Spleen (tissue), 11 donors: ENCODE data around the gene CCNT2. TPM values are rescaled to one million over a fixed set of nuclear protein-coding genes. Genes with fewer than 3 reads are reported as not detected.

ENCODE experiments used
- DNase-seq: peaks from one replicate; pipeline ENCODE4 v3.0.0-alpha.2; 2020
- H3K27ac ChIP-seq, 8 donors: fragments of 200-600 bp; sonication (generic) in 7 of 8; 1 replicate in 4 of 8; 2 replicates in 4 of 8; pipeline versions ENCODE4 v1.5.0 to v1.8.0; 2016 to 2021; ENCODE audit warnings: inconsistent platforms in 4 of 8, mild to moderate bottlenecking in 4 of 8, moderate library complexity in 1 of 8
- H3K27me3 ChIP-seq, 7 donors: fragments of 200-600 bp; sonication (generic) in 6 of 7; replicated peaks in 1 of 7; 1 replicate in 4 of 7; 2 replicates in 3 of 7; pipeline versions ENCODE4 v1.5.0 to v1.8.0; 2016 to 2021; ENCODE audit warnings: inconsistent platforms in 3 of 7, mild to moderate bottlenecking in 1 of 7
- H3K36me3 ChIP-seq, 6 donors: fragments of 200-600 bp; sonication (generic) in 5 of 6; 1 replicate in 4 of 6; 2 replicates in 2 of 6; pipeline versions ENCODE4 v1.5.0 to v1.8.0; 2016 to 2021; ENCODE audit warnings: inconsistent platforms in 2 of 6
- H3K4me1 ChIP-seq, 6 donors: fragments of 200-600 bp; sonication (generic) in 5 of 6; 1 replicate in 3 of 6; 2 replicates in 3 of 6; pipeline versions ENCODE4 v1.5.0 to v1.8.0; 2016 to 2021; ENCODE audit warnings: inconsistent platforms in 3 of 6
- H3K4me3 ChIP-seq, 8 donors: fragments of 200-600 bp; sonication (generic) in 7 of 8; 1 replicate in 4 of 8; 2 replicates in 4 of 8; pipeline versions ENCODE4 v1.5.0 to v1.8.0; 2016 to 2021; ENCODE audit warnings: inconsistent platforms in 4 of 8, mild to moderate bottlenecking in 4 of 8, moderate library complexity in 2 of 8
- H3K9me3 ChIP-seq, 8 donors: fragments of 200-600 bp; sonication (generic) in 7 of 8; 1 replicate in 4 of 8; 2 replicates in 4 of 8; pipeline versions ENCODE4 v1.5.0 to v1.8.0; 2016 to 2021; ENCODE audit warnings: inconsistent platforms in 4 of 8
- POLR2A ChIP-seq, 3 donors: fragments of 450-650 bp; IDR thresholded peaks; one replicate each; pipeline ENCODE4 v1.5.1; 2017; ENCODE audit warnings: antibody characterized with exemption in 3 of 3, mild to moderate bottlenecking in 1 of 3
- POLR2AphosphoS5 ChIP-seq, 3 donors: sonication (generic); formaldehyde crosslinking; IDR thresholded peaks; one replicate each; pipeline ENCODE4 v1.5.1; 2017; ENCODE audit warnings: antibody characterized with exemption in 3 of 3
- WGBS, 5 donors: extraction: QIAGEN DNeasy Blood & Tissue Kit in 3 of 5; methylation state at CpG; one replicate each; pipeline versions ENCODE4 v1.1.5 to v1.1.7; 2013 to 2018; 5-methylcytosine and 5-hydroxymethylcytosine counted together
- intact Hi-C: fragments of 100-400 bp; cut with DNase I; formaldehyde crosslinking; loops from one replicate; pipeline ENCODE4 v1.15.0; 2023; ENCODE audit warnings: low total_unique reads
- polyA plus RNA-seq, 3 donors: library from polyadenylated mRNA; stranded (reverse); fragments of 200-250 nt; gene quantifications; one replicate each; pipeline ENCODE4 v1.2.1, GENCODE V29; 2013
- total RNA-seq, 7 donors: library from RNA; depleted of rRNA in 3 of 7; stranded (reverse); fragments of >200 nt in 3 of 7; fragmentation: NEBNext Ultra II Directional in 4 of 7; extraction: Animal tissue kit (Norgen Biotek cat#: 25700) in 4 of 7; gene quantifications; one replicate each; pipeline versions ENCODE4 v1.1.0 to v1.2.1, GENCODE V29; 2016 to 2021
- TF ChIP-seq, protein P1 (sequence below), 11 experiments: fragments of 200-600 bp in 7 of 11; fragments of 450-650 bp in 4 of 11; sonication (generic) in 4 of 11; IDR thresholded peaks in 8 of 11; conservative IDR thresholded peaks in 3 of 11; 1 replicate in 7 of 11; 2 replicates in 4 of 11; pipeline versions ENCODE4 v1.4.0 to v1.8.0; 2016 to 2021; ENCODE audit warnings: antibody characterized with exemption in 11 of 11, inconsistent platforms in 4 of 11, mild to moderate bottlenecking in 1 of 11
- donor health status: healthy with polysubstance abuse.
- donor health status: DM: no; HTN: no; CAD: no; lungs with moderate emphysema.
- donor health status: DM: no; HTN: no; CAD: no.
- donor health status: Bipolar disorder and iron deficiency.
- donor health status: healthy.
- donor health status: DM: no; HTN: no; CAD: no.
- donor health status: DM: yes; HTN: yes; CAD: no.

The CCNT2 gene
- total and polyA plus RNA-seq, 10 donors = 10.1 to 56.5 (median 47.6) TPM

DNA sequence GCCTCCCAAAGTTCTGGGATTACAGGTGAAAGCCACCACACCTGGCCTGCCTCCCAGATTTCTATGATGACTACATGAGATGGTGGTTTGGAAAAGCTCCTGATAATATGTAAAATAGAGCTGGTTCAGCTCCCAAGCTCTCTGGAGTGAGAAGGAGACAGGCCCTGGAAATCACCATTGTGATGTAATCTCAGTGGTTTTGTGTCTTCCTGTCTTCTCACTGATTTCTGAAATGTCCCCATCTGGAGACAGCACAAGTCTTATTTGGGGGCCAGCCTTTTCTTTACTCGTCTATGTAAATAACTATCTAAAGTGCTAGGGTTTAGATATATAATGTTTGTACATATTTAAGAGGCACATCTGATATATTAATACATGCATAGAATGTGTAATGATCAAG lies 64.0 kb downstream of the CCNT2 start:
- Histone ChIP-seq H3K9me3 (peaks cover 0 to 9% (median 5%) of the 10 kb centered on the region in 8 donors), H3K27me3 (no peaks in the 10 kb centered on the region), H3K27ac (no peak overlapping the region), H3K4me1 (no peaks in the 10 kb centered on the region), H3K4me3 (no peak overlapping the region), H3K36me3 (no peaks in the 10 kb centered on the region)
- no peak for DNase-seq
- TF ChIP-seq, protein P1, sequence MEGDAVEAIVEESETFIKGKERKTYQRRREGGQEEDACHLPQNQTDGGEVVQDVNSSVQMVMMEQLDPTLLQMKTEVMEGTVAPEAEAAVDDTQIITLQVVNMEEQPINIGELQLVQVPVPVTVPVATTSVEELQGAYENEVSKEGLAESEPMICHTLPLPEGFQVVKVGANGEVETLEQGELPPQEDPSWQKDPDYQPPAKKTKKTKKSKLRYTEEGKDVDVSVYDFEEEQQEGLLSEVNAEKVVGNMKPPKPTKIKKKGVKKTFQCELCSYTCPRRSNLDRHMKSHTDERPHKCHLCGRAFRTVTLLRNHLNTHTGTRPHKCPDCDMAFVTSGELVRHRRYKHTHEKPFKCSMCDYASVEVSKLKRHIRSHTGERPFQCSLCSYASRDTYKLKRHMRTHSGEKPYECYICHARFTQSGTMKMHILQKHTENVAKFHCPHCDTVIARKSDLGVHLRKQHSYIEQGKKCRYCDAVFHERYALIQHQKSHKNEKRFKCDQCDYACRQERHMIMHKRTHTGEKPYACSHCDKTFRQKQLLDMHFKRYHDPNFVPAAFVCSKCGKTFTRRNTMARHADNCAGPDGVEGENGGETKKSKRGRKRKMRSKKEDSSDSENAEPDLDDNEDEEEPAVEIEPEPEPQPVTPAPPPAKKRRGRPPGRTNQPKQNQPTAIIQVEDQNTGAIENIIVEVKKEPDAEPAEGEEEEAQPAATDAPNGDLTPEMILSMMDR (IDR thresholded peaks at IDR 0.05 in 8 of 11, conservative IDR thresholded peaks at IDR 0.05 in 3 of 11) = no peak
- TF ChIP-seq POLR2AphosphoS5 (IDR thresholded peaks at IDR 0.05) (no peak), POLR2A (IDR thresholded peaks at IDR 0.05) (no peak)
- intact Hi-C loops = no loop called here
- WGBS, 5 donors = 23 to 57% (median 29%) methylated on average over 1 of the region's 1 CpG

DNA sequence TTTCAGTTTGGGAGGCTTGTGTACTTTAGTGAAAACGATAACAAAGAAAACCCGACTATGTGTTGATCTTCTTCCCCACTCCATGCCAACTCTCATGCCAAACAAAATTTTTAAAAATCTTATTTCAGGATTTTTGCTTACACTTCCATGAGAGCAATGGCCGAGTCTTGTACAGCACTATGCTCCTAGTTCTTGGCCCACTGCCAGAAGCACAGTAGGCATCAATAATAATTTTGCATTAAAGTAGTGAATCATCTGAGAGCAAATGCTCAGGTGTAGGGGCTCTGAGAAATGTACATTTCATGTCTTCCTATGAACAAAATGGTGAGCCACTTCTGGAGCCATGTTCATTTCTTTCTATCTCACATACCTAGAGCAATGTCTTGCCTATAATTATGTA lies 66.4 kb downstream of the CCNT2 start:
- Histone ChIP-seq H3K4me3 (no peak overlapping the region), H3K9me3 (peaks cover 0 to 9% (median 5%) of the 10 kb centered on the region in 8 donors), H3K36me3 (no peaks in the 10 kb centered on the region), H3K27ac (no peak overlapping the region), H3K4me1 (no peaks in the 10 kb centered on the region), H3K27me3 (no peaks in the 10 kb centered on the region)
- TF ChIP-seq POLR2A (IDR thresholded peaks at IDR 0.05) = no peak
- TF ChIP-seq, protein P1 (IDR thresholded peaks at IDR 0.05 in 8 of 11, conservative IDR thresholded peaks at IDR 0.05 in 3 of 11) = no peak
- TF ChIP-seq POLR2AphosphoS5 (IDR thresholded peaks at IDR 0.05) = no peak
- WGBS, 5 donors = 90 to 96% (median 95%) methylated on average over 3 of the region's 3 CpGs
- intact Hi-C loops = no loop called here
- no peak for DNase-seq

DNA sequence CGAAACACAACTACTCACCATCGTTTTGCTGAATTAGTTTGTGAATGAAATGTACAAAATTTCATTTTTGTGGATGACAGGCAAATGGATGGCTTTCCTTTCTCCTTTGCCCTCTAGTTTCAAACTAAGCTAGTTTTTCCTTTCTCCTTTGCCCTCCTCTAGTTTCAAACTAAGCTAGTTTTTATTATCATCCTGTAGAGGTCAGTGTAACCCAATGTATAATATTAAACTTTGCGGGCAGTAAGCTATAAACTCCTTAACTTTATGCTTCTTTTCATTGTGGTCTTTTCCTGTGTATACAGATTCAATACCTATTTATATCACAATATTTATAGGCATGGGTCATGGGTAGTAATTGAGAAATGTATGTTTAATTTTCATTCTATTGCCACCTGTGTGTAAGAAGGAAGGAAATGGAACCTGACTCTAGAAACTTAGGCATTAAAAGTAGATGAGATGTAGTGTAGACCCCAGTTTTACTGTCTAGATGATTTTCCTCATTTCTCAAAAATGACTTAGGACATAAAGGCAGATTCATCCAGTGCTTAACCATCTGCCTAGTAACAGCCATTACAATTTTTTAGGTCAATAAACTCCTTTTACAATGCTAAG lies 70.5 kb downstream of the CCNT2 start:
- peaks cover 0 to 8% (median 5%) of the 10 kb centered on the region in 8 donors for H3K9me3 ChIP-seq
- intact Hi-C loops = no loop called here
- no peaks in the 10 kb centered on the region for H3K27me3 ChIP-seq
- 27 to 35% (median 31%) methylated on average over 3 of the region's 3 CpGs for WGBS, 5 donors
- H3K27ac ChIP-seq = no peak overlapping the region
- DNase-seq = no peak
- no peak overlapping the region for H3K4me3 ChIP-seq
- no peaks in the 10 kb centered on the region for H3K4me1 ChIP-seq
- no peaks in the 10 kb centered on the region for H3K36me3 ChIP-seq
- TF ChIP-seq, protein P1 (IDR thresholded peaks at IDR 0.05 in 8 of 11, conservative IDR thresholded peaks at IDR 0.05 in 3 of 11) = peak in 8 of 11 experiments; percentile 11 to 41 (median 29)
- TF ChIP-seq POLR2AphosphoS5 (IDR thresholded peaks at IDR 0.05) (no peak), POLR2A (IDR thresholded peaks at IDR 0.05) (no peak)

DNA sequence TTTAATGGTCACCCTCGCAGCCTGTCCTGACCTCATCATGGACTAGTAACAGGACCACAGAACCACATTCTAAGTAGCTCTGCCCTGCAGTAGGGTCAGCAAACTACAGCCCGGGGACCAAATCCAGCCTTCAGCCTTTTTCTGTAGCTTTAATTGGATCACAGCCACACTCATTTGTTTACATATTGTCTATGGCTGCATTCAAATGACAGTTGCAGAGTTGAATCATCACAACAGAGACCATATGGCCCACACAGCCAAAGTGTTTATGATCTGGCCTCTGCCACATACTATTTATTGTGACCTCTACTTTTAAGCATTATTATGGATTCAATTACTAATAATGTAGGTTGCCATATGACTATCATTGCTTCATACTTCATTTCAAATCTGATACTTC lies 80.9 kb downstream of the CCNT2 start:
- Histone ChIP-seq H3K27me3 (peaks cover 0 to 7% (median 2%) of the 10 kb centered on the region in 7 donors), H3K9me3 (no peaks in the 10 kb centered on the region), H3K36me3 (no peaks in the 10 kb centered on the region), H3K4me1 (peaks cover 0 to 7% (median 6%) of the 10 kb centered on the region in 6 donors), H3K27ac (no peak overlapping the region), H3K4me3 (no peak overlapping the region)
- no peak for DNase-seq
- 82 to 93% (median 84%) methylated on average over 2 of the region's 2 CpGs for WGBS, 5 donors
- intact Hi-C loops = no loop called here
- TF ChIP-seq POLR2A (IDR thresholded peaks at IDR 0.05) = no peak
- TF ChIP-seq, protein P1 (IDR thresholded peaks at IDR 0.05 in 8 of 11, conservative IDR thresholded peaks at IDR 0.05 in 3 of 11) = no peak
- no peak for TF ChIP-seq POLR2AphosphoS5 (IDR thresholded peaks at IDR 0.05)
